K562 (cell line): ENCODE measurements around the gene C2orf42. TPM values are rescaled to one million over a fixed set of nuclear protein-coding genes. Genes with fewer than 3 reads are reported as not detected.

Experiments used
- ATAC-seq: fragments of 200-7000 bp; cut with Tn5 transposase; 3 replicates; pipeline ENCODE4 v1.9.1; 2020; ENCODE audit warnings: moderate library complexity
- BruUV-seq: library from RNA; stranded (reverse); fragments of 400-500 nt; replicated peaks from 2 replicates; lab custom pipeline; 2021; lab: Mats Ljungman, UMichigan
- CTCF ChIA-PET: fragments of 300-600 bp; formaldehyde crosslinking; extraction: SDS; loops from one replicate; lab custom pipeline; 2021; ENCODE audit warnings: low intra/inter-chr PET ratio; lab: Yijun Ruan, JAX
- POLR2A ChIA-PET: fragments of 300-600, 350-650 bp; sonication (Branson Sonifier 250); formaldehyde crosslinking; extraction: SDS; loops from one replicate; lab custom pipeline; 2021; ENCODE audit warnings: antibody characterized with exemption, inconsistent platforms; lab: Yijun Ruan, JAX
- DNase-seq, 4 experiments: peaks; one replicate each; pipeline versions ENCODE4 v3.0.0 to v3.0.0-alpha.2; 2011 to 2018; ENCODE audit warnings: low spot score in 3 of 4, mixed read lengths in 3 of 4; ENCODE audit errors: extremely low read depth in 1 of 4
- FAIRE-seq: peaks from 2 replicates; lab custom pipeline; 2011; peaks lifted over from hg19 to GRCh38; lab: Jason Lieb, UNC
- H2AFZ ChIP-seq: 2 replicates; pipeline ENCODE4 v1.6.0; 2011; ENCODE audit warnings: low read depth, low read length, control low read depth, inconsistent platforms
- H3K27ac ChIP-seq: fragments of 200-600 bp; 3 replicates; pipeline ENCODE4 v1.8.0; 2011; ENCODE audit warnings: low read depth, mild to moderate bottlenecking, control low read depth, inconsistent platforms, low read length, moderate library complexity, mixed read lengths; ENCODE audit errors: extremely low read depth
- H3K27me3 ChIP-seq, 2 experiments: fragments of 300-600 bp in 1 of 2; 2 replicates in 1 of 2; 3 replicates in 1 of 2; pipeline versions ENCODE4 v1.6.0 to v1.8.0; 2011; ENCODE audit warnings: inconsistent platforms in 2 of 2, low read length in 2 of 2, mild to moderate bottlenecking in 1 of 2, mixed read lengths in 1 of 2, moderate library complexity in 1 of 2; ENCODE audit not compliant: control insufficient read depth in 2 of 2, insufficient read depth in 2 of 2
- H3K36me3 ChIP-seq: fragments of 300-600 bp; 3 replicates; pipeline ENCODE4 v1.8.0; 2011; ENCODE audit warnings: mild to moderate bottlenecking, low read length, inconsistent platforms; ENCODE audit not compliant: control insufficient read depth, insufficient read depth
- H3K4me1 ChIP-seq, 2 experiments: fragments of 200-600 bp in 1 of 2; replicated peaks in 1 of 2; 2 replicates in 1 of 2; 3 replicates in 1 of 2; pipeline versions ENCODE4 v1.5.1 to v1.8.0; 2011; ENCODE audit warnings: inconsistent platforms in 2 of 2, low read length in 2 of 2, mild to moderate bottlenecking in 1 of 2, mixed read lengths in 1 of 2, moderate library complexity in 1 of 2; ENCODE audit not compliant: control insufficient read depth in 2 of 2, insufficient read depth in 2 of 2
- H3K4me2 ChIP-seq: 2 replicates; pipeline ENCODE4 v1.6.1; 2011; ENCODE audit warnings: low read length, control low read depth, inconsistent platforms, mixed read lengths; ENCODE audit not compliant: insufficient read depth
- H3K4me3 ChIP-seq: fragments of 200-600 bp; sonication (generic), shearing (Covaris generic); 2 replicates; pipeline ENCODE4 v1.5.1; 2016; ENCODE audit warnings: control low read depth, inconsistent platforms
- H3K79me2 ChIP-seq: fragments of 200-600 bp; 3 replicates; pipeline ENCODE4 v1.8.0; 2011; ENCODE audit warnings: low read length, inconsistent platforms; ENCODE audit not compliant: control insufficient read depth, insufficient read depth
- H3K9ac ChIP-seq, 2 experiments: 2 replicates each; pipeline versions ENCODE4 v1.6.0 to v1.6.1; 2011; ENCODE audit warnings: low read depth in 2 of 2, low read length in 2 of 2, control low read depth in 1 of 2, inconsistent platforms in 1 of 2, mild to moderate bottlenecking in 1 of 2, mixed read lengths in 1 of 2; ENCODE audit not compliant: insufficient read depth in 1 of 2
- H3K9me1 ChIP-seq: one replicate; pipeline ENCODE4 v1.6.0; 2011; ENCODE audit warnings: inconsistent platforms, mild to moderate bottlenecking, low read length, moderate library complexity; ENCODE audit not compliant: control insufficient read depth, insufficient read depth
- H3K9me3 ChIP-seq: replicated peaks from 2 replicates; pipeline ENCODE4 v1.5.1; 2011; ENCODE audit warnings: low read depth, low read length, inconsistent platforms; ENCODE audit not compliant: control insufficient read depth, insufficient read depth
- H4K20me1 ChIP-seq: replicated peaks from 2 replicates; pipeline ENCODE4 v1.6.1; 2011; ENCODE audit warnings: low read length, inconsistent platforms, mixed read lengths; ENCODE audit not compliant: control insufficient read depth, insufficient read depth
- CREB1 ChIP-seq, 2 experiments: sonication (generic) in 1 of 2; formaldehyde crosslinking in 1 of 2; IDR thresholded peaks; 2 replicates each; pipeline versions ENCODE4 v1.6.1 to v1.8.0; 2012 to 2022; ENCODE audit warnings: inconsistent platforms in 1 of 2, mild to moderate bottlenecking in 1 of 2, missing genetic modification reagents in 1 of 2, moderate library complexity in 1 of 2
- FOXJ3 ChIP-seq: sonication (generic); formaldehyde crosslinking; IDR thresholded peaks from 2 replicates; pipeline ENCODE4 v1.4.0; 2020; ENCODE audit warnings: mild to moderate bottlenecking, missing genetic modification reagents
- GATAD2B ChIP-seq: fragments of 450-650 bp; IDR thresholded peaks from 2 replicates; pipeline ENCODE4 v1.6.1; 2017; ENCODE audit warnings: mild to moderate bottlenecking, borderline replicate concordance
- NCOA1 ChIP-seq: fragments of 450-650 bp; IDR thresholded peaks from 2 replicates; pipeline ENCODE4 v1.6.1; 2016; ENCODE audit warnings: low read depth
- NFIC ChIP-seq: fragments of 450-650 bp; IDR thresholded peaks from 2 replicates; pipeline ENCODE4 v1.6.1; 2017; ENCODE audit warnings: mild to moderate bottlenecking, inconsistent platforms
- SP2 ChIP-seq: IDR thresholded peaks from 2 replicates; pipeline ENCODE4 v1.6.1; 2011; ENCODE audit warnings: mild to moderate bottlenecking, low read depth, low read length, moderate library complexity; ENCODE audit not compliant: poor library complexity, severe bottlenecking; ENCODE audit errors: extremely low read depth
- STAT5B ChIP-seq: fragments of 250-450 bp; sonication (Bioruptor Pico); IDR thresholded peaks from 2 replicates; pipeline ENCODE4 v1.8.0; 2021; ENCODE audit warnings: mild to moderate bottlenecking, inconsistent platforms
- TEAD2 ChIP-seq: fragments of 450-650 bp; IDR thresholded peaks from 2 replicates; pipeline ENCODE4 v1.6.1; 2016; ENCODE audit warnings: missing genetic modification characterization, control low read depth, missing compliant biosample characterization
- TFAM ChIP-seq: fragments of 250-450 bp; sonication (Bioruptor Pico); conservative IDR thresholded peaks from 2 replicates; pipeline ENCODE4 v1.5.0; 2021; ENCODE audit warnings: mild to moderate bottlenecking, moderate library complexity
- ZBTB40 ChIP-seq, 2 experiments: fragments of 450-650 bp in 1 of 2; sonication (generic) in 1 of 2; formaldehyde crosslinking in 1 of 2; IDR thresholded peaks; 2 replicates each; pipeline versions ENCODE4 v1.7.1 to v1.9.0; 2016 to 2022; ENCODE audit warnings: inconsistent platforms in 1 of 2, mild to moderate bottlenecking in 1 of 2, missing genetic modification reagents in 1 of 2
- ZFP1 ChIP-seq: fragments of 450-650 bp; formaldehyde crosslinking; IDR thresholded peaks from 2 replicates; pipeline ENCODE4 v1.4.0; 2020; ENCODE audit warnings: mild to moderate bottlenecking, mixed read lengths
- ZNF165 ChIP-seq: fragments of 250-450 bp; sonication (Bioruptor Pico); IDR thresholded peaks from 2 replicates; pipeline ENCODE4 v1.4.0; 2020; ENCODE audit warnings: borderline replicate concordance
- ZNF239 ChIP-seq: fragments of 250-450 bp; sonication (Bioruptor Pico); IDR thresholded peaks from 2 replicates; pipeline ENCODE4 v1.4.0; 2020; ENCODE audit warnings: mild to moderate bottlenecking
- ZNF263 ChIP-seq: sonication (generic); formaldehyde crosslinking; IDR thresholded peaks from 2 replicates; pipeline ENCODE4 v1.8.0; 2022; ENCODE audit warnings: mild to moderate bottlenecking, missing genetic modification reagents, borderline replicate concordance
- WGBS: fragments of 100-300 bp; shearing (Covaris generic); methylation state at CpG from one replicate; pipeline ENCODE4 v1.1.6; 2016; ENCODE audit warnings: low coverage, mixed read lengths; ENCODE audit not compliant: insufficient coverage; ENCODE audit errors: missing lambda C conversion rate; 5-methylcytosine and 5-hydroxymethylcytosine counted together
- in situ Hi-C: fragments of 300-500 bp; cut with MboI; formaldehyde crosslinking; loops from 4 replicates; pipeline ENCODE4 v1.15.0; 2018; ENCODE audit warnings: inconsistent platforms, mixed read lengths
- intact Hi-C: fragments of 100-400 bp; cut with micrococcal nuclease; formaldehyde crosslinking; loops from 2 replicates; pipeline ENCODE4 v1.14.2; 2022
- polyA plus RNA-seq, 8 experiments: library from polyadenylated mRNA; depleted of rRNA in 4 of 8; stranded (reverse) in 5 of 8; unstranded in 3 of 8; fragments of >200 nt; fragmentation: Nextera tagmentation in 2 of 8; fragmentation: Illumina TruSeq in 1 of 8; extraction: Ambion mirVana in 2 of 8; extraction: Trizol in 1 of 8; gene quantifications; 2 replicates each; pipeline versions ENCODE4 v1.2.1 to v1.2.3, GENCODE V29; 2011 to 2014; ENCODE audit warnings: inconsistent platforms in 1 of 8, missing spikeins in 1 of 8
- total RNA-seq, 7 experiments: library from RNA; depleted of rRNA in 6 of 7; stranded (reverse); fragments of >200 nt in 6 of 7; fragmentation: Illumina TruSeq in 2 of 7; extraction: Trizol in 2 of 7; gene quantifications; 2 replicates each; pipeline versions ENCODE4 v1.2.1 to v1.2.3, GENCODE V29; 2011 to 2021; ENCODE audit warnings: low replicate concordance in 1 of 7

Gene C2orf42
- total and polyA plus RNA-seq, 9 of the 15 experiments (the other 6 are each of a cell fraction or from before 2014, with no cell fraction given): 4.6 to 10.9 (median 7.5) TPM

GRCh38 chr2:70212298-70212932 is 21.6 kb upstream of the C2orf42 start:
- FAIRE-seq (no peak), ATAC-seq (no peak), DNase-seq (no peak)
- peaks cover 75% of the 10 kb centered on the region for H3K36me3 ChIP-seq
- H3K4me1 ChIP-seq: no peaks in the 10 kb centered on the region
- H3K79me2 ChIP-seq: no peaks in the 10 kb centered on the region
- H3K4me3 ChIP-seq: no peak overlapping the region
- no peaks in the 10 kb centered on the region for H4K20me1 ChIP-seq
- no peaks in the 10 kb centered on the region for H3K27me3 ChIP-seq
- in situ Hi-C loops: no loop called here
- H3K27ac ChIP-seq: no peak overlapping the region
- intact Hi-C loops: no loop called here
- no peak overlapping the region for H2AFZ ChIP-seq
- H3K9me1 ChIP-seq: no peaks in the 10 kb centered on the region
- no TSS peak for BruUV-seq
- H3K4me2 ChIP-seq: no peak overlapping the region
- no peak overlapping the region for H3K9ac ChIP-seq
- ChIA-PET POLR2A (no interaction called here), CTCF (no interaction called here)
- WGBS: 90% methylated on average over 3 of the region's 3 CpGs
- no peaks in the 10 kb centered on the region for H3K9me3 ChIP-seq
- TF ChIP-seq GATAD2B (no peak), ZNF165 (CRISPR knock-in tag) (no peak), NFIC (peak; percentile 82), SP2 (no peak), FOXJ3 (no peak), ZFP1 (CRISPR knock-in tag) (no peak), TFAM (CRISPR knock-in tag) (no peak), ZNF239 (no peak), ZNF263 (CRISPR knock-in tag) (no peak), STAT5B (CRISPR knock-in tag) (no peak), NCOA1 (no peak), ZBTB40 (IDR thresholded peaks at IDR 0.05) (peak; percentile 92), ZBTB40 (CRISPR knock-in tag; IDR thresholded peaks at IDR 0.05) (peak; percentile 84), TEAD2 (tag) (no peak), CREB1 (IDR thresholded peaks at IDR 0.05) (no peak), CREB1 (CRISPR knock-in tag; IDR thresholded peaks at IDR 0.05) (no peak)
